NB4 (cell line): Measurements from ENCODE around the gene EIF4EBP2.

ENCODE experiments used
- CTCF ChIP-seq: IDR thresholded peaks from one replicate; pipeline ENCODE4 v1.5.1; 2012; ENCODE audit warnings: low read depth, low read length
- MAX ChIP-seq: IDR thresholded peaks from 2 replicates; pipeline ENCODE4 v1.6.1; 2011; ENCODE audit warnings: low read depth, low read length
- MYC ChIP-seq: IDR thresholded peaks from 2 replicates; pipeline ENCODE4 v1.6.1; 2011; ENCODE audit warnings: low read depth, low read length
- POLR2A ChIP-seq: IDR thresholded peaks from 2 replicates; pipeline ENCODE4 v1.6.1; 2011; ENCODE audit warnings: mild to moderate bottlenecking; ENCODE audit not compliant: insufficient read length; ENCODE audit errors: extremely low read depth

- TF ChIP-seq CTCF, result no peak
- no peak for TF ChIP-seq POLR2A
- no peak for TF ChIP-seq MAX
- TF ChIP-seq MYC, result no peak
These were observed 58.5 kb downstream of the EIF4EBP2 start for GRCh38 chr10:70462349-70462984.
